Loucy (cell line): Measurements from ENCODE around the gene TMEM117.

Experiments
- H2AFZ ChIP-seq: fragments of 200-600 bp; sonication (generic); 2 replicates; pipeline ENCODE4 v1.6.0; 2016; ENCODE audit warnings: antibody characterized with exemption, mild to moderate bottlenecking, low read length, moderate library complexity
- H3F3A ChIP-seq: fragments of 200-600 bp; 2 replicates; pipeline ENCODE4 v1.6.0; 2016; ENCODE audit warnings: antibody characterized with exemption, low read depth, mild to moderate bottlenecking
- H3K27me3 ChIP-seq: fragments of 200-600 bp; sonication (generic); 2 replicates; pipeline ENCODE4 v1.6.1; 2014; ENCODE audit warnings: low read length, mild to moderate bottlenecking; ENCODE audit not compliant: insufficient read depth, poor library complexity, severe bottlenecking
- H3K36me3 ChIP-seq: fragments of 200-600 bp; sonication (generic); 2 replicates; pipeline ENCODE4 v1.6.1; 2016; ENCODE audit warnings: low read length; ENCODE audit not compliant: insufficient read depth
- H3K4me1 ChIP-seq: fragments of 200-600 bp; sonication (generic); 2 replicates; pipeline ENCODE4 v1.5.1; 2014; ENCODE audit warnings: low read length, mild to moderate bottlenecking; ENCODE audit not compliant: insufficient read depth, poor library complexity, severe bottlenecking
- H3K4me2 ChIP-seq: fragments of 200-600 bp; sonication (generic); 2 replicates; pipeline ENCODE4 v1.6.0; 2014; ENCODE audit warnings: antibody characterized with exemption, low read length, low read depth, mild to moderate bottlenecking; ENCODE audit not compliant: poor library complexity, severe bottlenecking
- H3K4me3 ChIP-seq: fragments of 200-600 bp; sonication (generic); 2 replicates; pipeline ENCODE4 v1.5.1; 2014; ENCODE audit warnings: low read length, mild to moderate bottlenecking, mixed read lengths; ENCODE audit not compliant: poor library complexity, severe bottlenecking
- H3K79me2 ChIP-seq: fragments of 200-600 bp; sonication (generic); 2 replicates; pipeline ENCODE4 v1.6.1; 2014; ENCODE audit warnings: low read length; ENCODE audit not compliant: insufficient read depth
- H3K9ac ChIP-seq: fragments of 200-600 bp; sonication (generic); 2 replicates; pipeline ENCODE4 v1.6.0; 2014; ENCODE audit warnings: mild to moderate bottlenecking, low read depth, low read length, moderate library complexity; ENCODE audit not compliant: poor library complexity, severe bottlenecking
- H3K9me2 ChIP-seq: fragments of 200-600 bp; sonication (generic); replicated peaks from 2 replicates; pipeline ENCODE4 v1.6.1; 2016; ENCODE audit warnings: low read depth, low read length, mixed read lengths
- H3K9me3 ChIP-seq: fragments of 200-600 bp; sonication (generic); 2 replicates; pipeline ENCODE4 v1.6.1; 2014; ENCODE audit warnings: mild to moderate bottlenecking, antibody characterized with exemption, low read length, low read depth; ENCODE audit not compliant: insufficient read depth
- H4K20me1 ChIP-seq: fragments of 200-600 bp; sonication (generic); 2 replicates; pipeline ENCODE4 v1.6.0; 2014; ENCODE audit warnings: antibody characterized with exemption, low read length, mild to moderate bottlenecking; ENCODE audit not compliant: insufficient read depth, poor library complexity, severe bottlenecking
- CTCF ChIP-seq: fragments of 200-600 bp; sonication (generic); conservative IDR thresholded peaks from 2 replicates; pipeline ENCODE4 v1.5.1; 2014; ENCODE audit warnings: mild to moderate bottlenecking, antibody characterized with exemption, low read length
- EZH2phosphoT487 ChIP-seq: fragments of 200-600 bp; IDR thresholded peaks from 2 replicates; pipeline ENCODE4 v1.6.1; 2018; ENCODE audit warnings: antibody characterized with exemption, mild to moderate bottlenecking, moderate library complexity, borderline replicate concordance

The TMEM117 gene

GRCh38 chr12:44347145-44347544 lies 511.3 kb downstream of the TMEM117 start:
- no peaks in the 10 kb centered on the region for H3K79me2 ChIP-seq
- H3K4me2 ChIP-seq: no peak overlapping the region
- no peaks in the 10 kb centered on the region for H3K36me3 ChIP-seq
- TF ChIP-seq CTCF: no peak
- no peak for TF ChIP-seq EZH2phosphoT487
- no peak overlapping the region for H3K9ac ChIP-seq
- no peaks in the 10 kb centered on the region for H4K20me1 ChIP-seq
- no peaks in the 10 kb centered on the region for H3K9me3 ChIP-seq
- no peaks in the 10 kb centered on the region for H3K27me3 ChIP-seq
- H3K9me2 ChIP-seq: no peaks in the 10 kb centered on the region
- no peaks in the 10 kb centered on the region for H3F3A ChIP-seq
- no peak overlapping the region for H2AFZ ChIP-seq
- peaks cover 9% of the 10 kb centered on the region for H3K4me1 ChIP-seq
- no peak overlapping the region for H3K4me3 ChIP-seq

GRCh38 chr12:44357494-44357893 lies 521.6 kb downstream of the TMEM117 start:
- Histone ChIP-seq H3K9me3 (no peaks in the 10 kb centered on the region), H3K4me3 (no peak overlapping the region), H2AFZ (no peak overlapping the region)

GRCh38 chr12:44358636-44359035 lies 522.8 kb downstream of the TMEM117 start:
- Histone ChIP-seq H3K79me2 (no peaks in the 10 kb centered on the region), H2AFZ (no peak overlapping the region), H3K9me3 (no peaks in the 10 kb centered on the region), H3K36me3 (no peaks in the 10 kb centered on the region), H3K9ac (no peak overlapping the region), H3K4me1 (no peaks in the 10 kb centered on the region), H3K4me2 (no peak overlapping the region), H3K4me3 (no peak overlapping the region), H3K9me2 (no peaks in the 10 kb centered on the region), H3K27me3 (no peaks in the 10 kb centered on the region), H3F3A (no peaks in the 10 kb centered on the region), H4K20me1 (no peaks in the 10 kb centered on the region)
- TF ChIP-seq CTCF (no peak), EZH2phosphoT487 (no peak)

More at GRCh38 chr12:44357494-44357893, 521.6 kb downstream of the TMEM117 start:
- Histone ChIP-seq H4K20me1 (no peaks in the 10 kb centered on the region), H3K27me3 (no peaks in the 10 kb centered on the region), H3K4me2 (no peak overlapping the region), H3K79me2 (no peaks in the 10 kb centered on the region), H3K4me1 (no peaks in the 10 kb centered on the region), H3K9ac (no peak overlapping the region), H3F3A (no peaks in the 10 kb centered on the region), H3K36me3 (no peaks in the 10 kb centered on the region), H3K9me2 (no peaks in the 10 kb centered on the region)
- TF ChIP-seq EZH2phosphoT487 (no peak), CTCF (no peak)
